Fibroblast of lung (primary cell): ENCODE measurements around the gene NHLH2.

ENCODE experiments used
- EZH2 ChIP-seq: IDR thresholded peaks from 2 replicates; pipeline ENCODE4 v1.5.1; 2012; ENCODE audit warnings: low read length, control low read depth, mild to moderate bottlenecking; ENCODE audit errors: missing control alignments
- TF ChIP-seq, protein P1 (sequence below), 2 donors: IDR thresholded peaks in 1 of 2; conservative IDR thresholded peaks in 1 of 2; 1 replicate in 1 of 2; 2 replicates in 1 of 2; pipeline ENCODE4 v1.5.1; 2011 to 2012; ENCODE audit warnings: low read length in 2 of 2, control low read depth in 1 of 2, inconsistent platforms in 1 of 2, low read depth in 1 of 2, mild to moderate bottlenecking in 1 of 2

DNA sequence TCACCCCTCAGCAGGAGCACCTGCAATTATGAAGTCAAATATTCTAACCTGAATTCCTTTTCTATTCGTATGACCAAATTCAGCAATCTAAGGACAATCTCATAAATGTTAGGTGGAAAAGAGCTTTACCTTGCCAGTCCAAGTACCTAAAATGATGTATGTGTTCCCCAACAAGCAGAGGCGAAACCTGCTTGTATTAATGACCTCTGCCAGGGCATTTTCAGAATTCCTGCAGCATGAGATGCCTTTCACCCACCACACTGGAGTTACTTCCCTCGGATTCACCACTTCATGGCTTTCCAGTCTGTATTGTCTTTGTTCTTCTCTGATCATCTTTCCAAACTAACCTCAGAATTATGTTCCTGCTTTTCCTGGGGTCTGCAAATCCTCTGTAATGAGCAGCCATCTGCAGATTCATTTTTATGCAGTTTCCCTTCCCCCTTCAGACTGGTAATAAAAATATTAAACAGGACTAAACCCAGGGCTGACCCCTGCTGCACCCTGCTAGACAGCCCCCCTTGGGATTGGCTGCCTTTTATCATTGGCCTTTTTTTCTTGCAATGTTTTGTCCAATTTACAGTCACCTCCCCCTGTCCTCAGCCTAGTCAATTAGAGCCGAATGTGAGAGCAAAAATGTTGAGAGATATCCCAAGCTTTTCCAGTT is 45.8 kb downstream of the NHLH2 start:
- TF ChIP-seq, protein P1, sequence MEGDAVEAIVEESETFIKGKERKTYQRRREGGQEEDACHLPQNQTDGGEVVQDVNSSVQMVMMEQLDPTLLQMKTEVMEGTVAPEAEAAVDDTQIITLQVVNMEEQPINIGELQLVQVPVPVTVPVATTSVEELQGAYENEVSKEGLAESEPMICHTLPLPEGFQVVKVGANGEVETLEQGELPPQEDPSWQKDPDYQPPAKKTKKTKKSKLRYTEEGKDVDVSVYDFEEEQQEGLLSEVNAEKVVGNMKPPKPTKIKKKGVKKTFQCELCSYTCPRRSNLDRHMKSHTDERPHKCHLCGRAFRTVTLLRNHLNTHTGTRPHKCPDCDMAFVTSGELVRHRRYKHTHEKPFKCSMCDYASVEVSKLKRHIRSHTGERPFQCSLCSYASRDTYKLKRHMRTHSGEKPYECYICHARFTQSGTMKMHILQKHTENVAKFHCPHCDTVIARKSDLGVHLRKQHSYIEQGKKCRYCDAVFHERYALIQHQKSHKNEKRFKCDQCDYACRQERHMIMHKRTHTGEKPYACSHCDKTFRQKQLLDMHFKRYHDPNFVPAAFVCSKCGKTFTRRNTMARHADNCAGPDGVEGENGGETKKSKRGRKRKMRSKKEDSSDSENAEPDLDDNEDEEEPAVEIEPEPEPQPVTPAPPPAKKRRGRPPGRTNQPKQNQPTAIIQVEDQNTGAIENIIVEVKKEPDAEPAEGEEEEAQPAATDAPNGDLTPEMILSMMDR (conservative IDR thresholded peaks at IDR 0.05 in 1 of 2, IDR thresholded peaks at IDR 0.05 in 1 of 2; ENCODE audit: low read depth in 1 of 2, low read length in 2 of 2): no peak
- no peak for TF ChIP-seq EZH2
